Dendritic cell treated with granulocyte-macrophage colony-stimulating factor and Interleukin-4, amounts not matched to agents 40 ng/mL and 50 ng/mL, for 4 days (primary cell): ENCODE results near the gene TGFB1I1.

ENCODE experiments used
- H3K27ac Mint-ChIP-seq: one replicate; pipeline ENCODE4 v1.8.0; 2022; ENCODE audit warnings: mild to moderate bottlenecking, mixed read lengths
- H3K27me3 Mint-ChIP-seq: one replicate; pipeline ENCODE4 v1.8.0; 2022; ENCODE audit warnings: mild to moderate bottlenecking, mixed read lengths
- H3K36me3 Mint-ChIP-seq: one replicate; pipeline ENCODE4 v1.8.0; 2022; ENCODE audit warnings: low read depth, mixed read lengths
- H3K4me1 Mint-ChIP-seq: one replicate; pipeline ENCODE4 v1.8.0; 2022; ENCODE audit warnings: low read depth, mixed read lengths
- H3K4me3 Mint-ChIP-seq: one replicate; pipeline ENCODE4 v1.8.0; 2022; ENCODE audit warnings: mild to moderate bottlenecking, moderate library complexity, mixed read lengths
- H3K9me3 Mint-ChIP-seq: one replicate; pipeline ENCODE4 v1.8.0; 2022; ENCODE audit warnings: mixed read lengths
- intact Hi-C: fragments of 100-400 bp; cut with micrococcal nuclease; formaldehyde crosslinking; loops from one replicate; pipeline ENCODE4 v1.15.0; 2022

The TGFB1I1 gene

DNA sequence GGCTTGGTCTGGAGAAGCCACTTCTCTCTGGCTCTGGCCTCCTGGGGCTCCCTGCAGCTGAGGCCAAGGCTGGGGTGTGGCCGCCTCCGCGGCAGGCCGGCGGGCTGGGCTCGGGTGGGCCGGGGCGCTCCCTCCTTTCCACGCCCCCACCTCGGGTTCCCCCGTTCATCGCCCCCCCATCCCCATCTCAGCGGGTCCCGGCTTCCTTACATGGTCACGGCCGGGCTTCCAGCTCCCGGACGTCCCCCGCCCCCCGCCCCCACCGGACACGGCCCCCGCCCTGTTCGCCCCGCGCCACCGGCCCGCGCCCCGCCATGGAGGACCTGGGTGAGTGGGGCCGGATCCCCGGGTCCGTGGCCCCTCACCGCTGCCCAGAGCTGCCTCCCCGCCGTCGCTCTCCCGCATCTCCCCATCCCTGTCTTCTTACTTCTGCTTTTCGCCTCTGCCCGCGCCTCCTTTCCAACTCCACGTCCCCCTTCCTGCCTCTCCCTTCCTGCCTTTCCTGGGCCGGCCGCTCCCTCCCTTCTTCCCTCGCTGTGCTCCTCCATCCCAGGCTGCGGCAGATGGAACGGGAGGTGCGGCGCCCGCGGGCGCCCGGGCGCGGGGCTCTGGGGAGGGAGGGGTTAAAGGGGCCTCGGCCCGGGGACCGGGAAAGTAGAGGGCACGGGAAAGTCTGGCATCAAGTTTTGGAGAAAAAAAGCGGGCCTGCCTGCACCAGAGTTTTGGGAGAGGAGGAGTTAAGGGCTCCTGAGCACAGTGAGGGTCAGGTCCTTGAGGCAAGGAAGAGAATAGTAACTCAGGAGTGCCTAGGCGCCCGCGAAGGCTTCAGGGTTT lies at the start of gene TGFB1I1:
TGFB1I1 (plus strand) TSS at position 278 of the 834 bp plus-strand sequence; CDS start at position 315, 37 bp downstream.
- peaks cover 38% of the 10 kb centered on the region for H3K4me1 Mint-ChIP-seq
- intact Hi-C loops, result no loop called here
- H3K9me3 Mint-ChIP-seq, result no peaks in the 10 kb centered on the region
- peaks cover 48% of the 10 kb centered on the region for H3K27me3 Mint-ChIP-seq
- H3K4me3 Mint-ChIP-seq, result peak within 1 kb of the TSS; percentile 75
- H3K27ac Mint-ChIP-seq, result peak within 1 kb of the TSS; percentile 33
- H3K36me3 Mint-ChIP-seq, result peaks cover 2% of the 10 kb centered on the region

DNA sequence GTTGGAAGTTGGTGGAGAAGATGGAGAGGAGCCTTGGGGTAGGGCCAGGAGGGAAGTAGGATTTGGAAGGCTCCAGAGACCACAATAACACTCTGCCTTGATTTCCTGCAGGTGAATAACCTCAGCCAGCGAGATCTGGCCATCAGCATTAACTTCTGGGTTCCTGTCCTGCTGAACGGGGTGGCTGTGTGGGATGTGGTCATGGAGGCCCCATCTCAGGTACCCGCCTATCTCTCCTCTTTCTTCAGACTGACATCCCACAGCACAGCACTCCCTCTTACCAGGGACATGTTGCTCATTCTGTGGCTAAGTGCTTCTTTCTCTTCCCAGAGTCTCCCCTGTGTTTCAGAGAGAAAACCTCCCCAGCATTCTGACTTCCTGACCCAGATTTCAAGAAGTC lies 48.7 kb upstream of the TGFB1I1 start:
- H3K4me3 Mint-ChIP-seq, result no peak overlapping the region
- H3K4me1 Mint-ChIP-seq, result peaks cover 9% of the 10 kb centered on the region
- intact Hi-C loops, result no loop called here
- peaks cover 46% of the 10 kb centered on the region for H3K27me3 Mint-ChIP-seq
- H3K9me3 Mint-ChIP-seq, result no peaks in the 10 kb centered on the region
- no peak overlapping the region for H3K27ac Mint-ChIP-seq
- no peaks in the 10 kb centered on the region for H3K36me3 Mint-ChIP-seq

DNA sequence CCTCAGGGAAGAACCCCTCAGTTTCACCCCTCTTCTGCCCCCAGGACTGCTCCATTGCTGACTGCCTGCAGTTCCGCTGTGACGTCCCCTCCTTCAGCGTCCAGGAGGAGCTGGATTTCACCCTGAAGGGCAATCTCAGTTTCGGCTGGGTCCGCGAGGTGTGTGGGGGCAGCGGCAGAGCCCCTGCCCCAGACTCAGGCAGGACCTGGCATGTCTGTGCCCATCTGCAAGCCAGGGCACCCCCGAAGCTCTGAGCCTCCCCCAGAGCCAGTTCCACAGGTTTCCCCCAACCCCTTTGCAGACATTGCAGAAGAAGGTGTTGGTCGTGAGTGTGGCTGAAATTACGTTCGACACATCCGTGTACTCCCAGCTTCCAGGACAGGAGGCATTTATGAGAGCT lies 48.2 kb upstream of the TGFB1I1 start:
- Mint-ChIP-seq H3K4me3 (no peak overlapping the region), H3K27me3 (peaks cover 43% of the 10 kb centered on the region), H3K27ac (no peak overlapping the region), H3K36me3 (no peaks in the 10 kb centered on the region), H3K9me3 (no peaks in the 10 kb centered on the region), H3K4me1 (peaks cover 9% of the 10 kb centered on the region)
- intact Hi-C loops, result no loop called here

DNA sequence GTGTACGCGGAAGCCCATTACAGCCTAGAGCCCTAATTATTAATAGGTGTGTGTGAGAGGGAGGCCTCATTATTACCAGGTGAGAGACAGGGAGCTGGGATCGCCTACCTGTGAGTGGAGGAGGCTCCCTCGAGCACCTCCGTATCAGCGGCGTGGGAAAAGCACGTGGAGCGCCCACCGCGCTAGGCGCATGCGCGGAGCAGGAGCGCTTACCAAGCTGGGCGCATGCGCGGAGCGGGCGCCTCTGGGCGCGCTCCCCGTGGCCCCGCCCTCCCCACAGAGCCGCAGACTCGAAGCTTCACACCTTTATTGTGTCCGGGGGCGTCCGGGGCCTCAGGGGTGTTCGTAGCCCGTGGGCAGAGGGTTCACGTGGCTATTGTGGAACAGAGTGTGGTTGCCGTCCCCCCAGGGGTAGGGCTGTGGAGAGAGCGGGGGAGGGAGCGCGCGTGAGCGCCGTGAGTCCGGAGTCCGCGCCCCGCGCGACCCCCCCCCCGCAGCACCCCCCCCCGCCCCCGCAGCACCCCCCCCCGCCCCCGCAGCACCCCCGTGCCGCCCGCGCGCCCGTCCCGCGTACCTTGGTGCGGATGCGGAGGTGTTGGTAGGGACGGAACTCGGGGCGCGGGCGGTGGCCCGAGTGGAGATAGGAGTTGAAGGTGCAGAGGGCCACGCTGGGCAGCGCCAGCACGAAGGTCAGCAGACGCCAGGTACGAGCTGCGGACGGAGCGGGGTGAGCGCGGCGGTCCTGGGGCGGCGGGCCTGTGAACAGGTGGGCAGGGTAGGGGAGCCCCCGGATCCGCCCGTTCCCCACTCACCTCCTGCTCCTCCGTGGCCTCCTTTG lies 44.3 kb upstream of the TGFB1I1 start:
- intact Hi-C loops, result no loop called here
- peaks cover 37% of the 10 kb centered on the region for H3K27me3 Mint-ChIP-seq
- peaks cover 9% of the 10 kb centered on the region for H3K4me1 Mint-ChIP-seq
- no peak overlapping the region for H3K27ac Mint-ChIP-seq
- peak overlapping the region; percentile 69 for H3K4me3 Mint-ChIP-seq
- H3K9me3 Mint-ChIP-seq, result no peaks in the 10 kb centered on the region
- H3K36me3 Mint-ChIP-seq, result no peaks in the 10 kb centered on the region

- H3K4me1 Mint-ChIP-seq, result peaks cover 9% of the 10 kb centered on the region
- H3K27ac Mint-ChIP-seq, result no peak within 1 kb of the TSS
- H3K9me3 Mint-ChIP-seq, result no peaks in the 10 kb centered on the region
- peak within 1 kb of the TSS; percentile 69 for H3K4me3 Mint-ChIP-seq
- intact Hi-C loops, result no loop called here
- H3K27me3 Mint-ChIP-seq, result peaks cover 35% of the 10 kb centered on the region
- H3K36me3 Mint-ChIP-seq, result no peaks in the 10 kb centered on the region
These were observed 43.7 kb upstream of the TGFB1I1 start, which contains the start of gene COX6A2 for GRCh38 chr16:31428279-31428597. TSS of gene COX6A2 (minus strand) at chr16:31428360. CDS start at chr16:31428325, 35 bp downstream.

DNA sequence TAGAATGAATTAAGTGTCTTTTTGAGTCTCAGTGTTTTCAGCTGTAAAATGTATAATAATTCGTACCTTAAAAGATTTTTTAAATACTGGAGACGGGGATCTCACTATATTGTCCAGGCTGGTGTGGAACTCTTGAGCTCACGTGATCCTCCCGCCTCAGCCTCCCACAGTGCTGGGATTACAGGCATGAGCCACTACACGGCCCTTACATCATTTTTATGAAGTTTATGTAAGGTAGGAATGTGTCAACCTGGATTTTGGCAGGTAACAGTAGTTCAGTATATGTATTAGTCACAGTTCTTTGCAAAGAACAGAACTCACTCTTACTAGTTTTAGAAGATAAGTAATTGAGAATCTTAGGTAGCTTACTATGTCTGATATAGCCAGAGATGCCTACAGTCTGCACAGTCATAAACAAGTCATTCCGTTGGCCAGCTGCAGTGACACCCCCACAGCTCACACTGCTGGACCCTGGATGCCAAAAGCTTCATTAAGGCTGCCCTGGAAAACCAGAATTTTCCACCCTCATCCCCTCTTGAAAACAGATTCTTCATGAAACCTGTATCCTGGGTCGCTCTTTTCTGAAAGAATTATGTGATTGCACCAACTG lies 43.2 kb upstream of the TGFB1I1 start:
- Mint-ChIP-seq H3K4me1 (peaks cover 9% of the 10 kb centered on the region), H3K27ac (no peak overlapping the region), H3K36me3 (no peaks in the 10 kb centered on the region), H3K4me3 (no peak overlapping the region), H3K9me3 (no peaks in the 10 kb centered on the region), H3K27me3 (peaks cover 32% of the 10 kb centered on the region)
- intact Hi-C loops, result no loop called here

- no peaks in the 10 kb centered on the region for H3K9me3 Mint-ChIP-seq
- H3K4me1 Mint-ChIP-seq, result peaks cover 9% of the 10 kb centered on the region
- intact Hi-C loops, result no loop called here
- H3K36me3 Mint-ChIP-seq, result no peaks in the 10 kb centered on the region
- no peak overlapping the region for H3K27ac Mint-ChIP-seq
- no peak overlapping the region for H3K4me3 Mint-ChIP-seq
- peaks cover 26% of the 10 kb centered on the region for H3K27me3 Mint-ChIP-seq
These were observed 42.6 kb upstream of the TGFB1I1 start for GRCh38 chr16:31429314-31429713.

DNA sequence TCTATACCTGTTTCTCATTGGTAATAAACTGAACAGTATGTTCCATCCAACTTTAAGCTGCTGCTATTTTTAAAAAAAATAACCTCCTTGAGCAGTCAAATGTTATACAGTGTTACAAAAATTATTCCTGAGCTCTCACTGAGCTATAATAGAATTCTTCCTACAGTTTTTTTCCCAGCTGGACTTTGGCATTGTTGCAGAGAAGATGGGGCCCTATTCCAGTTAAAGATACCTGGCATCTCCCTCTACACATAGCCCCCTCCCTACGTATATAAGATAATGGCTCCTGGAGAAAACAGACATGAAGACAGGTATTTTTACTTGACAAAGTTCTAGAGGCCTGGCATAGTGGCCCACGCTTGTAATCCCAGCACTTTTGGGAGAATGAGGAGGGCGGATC lies 42.2 kb upstream of the TGFB1I1 start:
- Mint-ChIP-seq H3K27me3 (peaks cover 26% of the 10 kb centered on the region), H3K4me1 (peaks cover 9% of the 10 kb centered on the region), H3K36me3 (no peaks in the 10 kb centered on the region), H3K9me3 (no peaks in the 10 kb centered on the region), H3K4me3 (no peak overlapping the region), H3K27ac (no peak overlapping the region)
- intact Hi-C loops, result no loop called here

- Mint-ChIP-seq H3K27ac (no peak overlapping the region), H3K4me1 (peaks cover 9% of the 10 kb centered on the region)
These were observed 41.4 kb upstream of the TGFB1I1 start for GRCh38 chr16:31430380-31431052.

GRCh38 chr16:31435341-31436220 lies 36.4 kb upstream of the TGFB1I1 start:
- Mint-ChIP-seq H3K4me3 (no peak overlapping the region), H3K27ac (no peak overlapping the region), H3K27me3 (no peaks in the 10 kb centered on the region), H3K4me1 (no peaks in the 10 kb centered on the region), H3K9me3 (no peaks in the 10 kb centered on the region), H3K36me3 (no peaks in the 10 kb centered on the region)
- intact Hi-C loops, result no loop called here

More at GRCh38 chr16:31430380-31431052, 41.4 kb upstream of the TGFB1I1 start:
- no peak overlapping the region for H3K4me3 Mint-ChIP-seq
- H3K27me3 Mint-ChIP-seq, result peaks cover 19% of the 10 kb centered on the region
- H3K36me3 Mint-ChIP-seq, result no peaks in the 10 kb centered on the region
- intact Hi-C loops, result no loop called here
- H3K9me3 Mint-ChIP-seq, result no peaks in the 10 kb centered on the region

DNA sequence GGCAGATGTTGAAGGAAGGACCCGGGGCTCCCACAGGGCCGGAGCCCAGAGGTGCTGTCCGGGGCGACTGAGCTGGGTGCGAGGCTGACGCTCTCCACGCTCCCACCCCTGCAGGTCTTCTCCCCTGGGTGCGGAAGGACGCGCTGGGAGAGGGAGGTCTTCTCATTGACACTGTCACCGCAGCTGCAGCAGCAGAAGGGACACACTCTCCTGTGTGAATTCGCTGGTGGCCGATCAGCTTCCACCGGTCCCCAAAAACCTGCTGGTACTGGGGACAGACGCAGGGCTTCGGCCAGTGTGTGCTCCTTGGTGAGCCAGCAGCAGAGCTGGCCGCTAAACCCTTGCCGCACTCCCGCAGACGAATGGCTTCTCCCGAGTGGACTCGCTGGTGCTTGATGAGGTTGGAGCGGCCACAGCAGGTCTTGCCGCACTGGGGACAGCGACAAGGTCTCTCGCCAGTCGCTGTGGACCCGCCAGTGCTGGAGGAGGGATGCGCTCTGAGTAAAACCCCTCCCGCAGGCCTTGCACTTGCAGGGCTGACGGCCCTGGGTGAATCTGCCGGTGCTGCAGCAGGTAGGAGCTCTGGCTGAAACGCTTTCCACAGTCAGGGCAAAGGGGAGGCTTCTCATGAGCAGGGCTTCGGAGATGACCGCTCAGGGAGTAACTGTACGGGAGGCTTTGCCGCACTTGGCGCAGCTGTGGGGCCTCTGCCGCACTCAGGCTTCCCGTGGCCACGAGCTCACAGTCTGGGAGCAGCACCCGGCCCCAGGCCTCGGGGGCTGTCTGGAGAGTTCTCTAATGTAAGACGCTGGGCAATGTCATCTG lies 35.5 kb upstream of the TGFB1I1 start:
- H3K9me3 Mint-ChIP-seq, result no peaks in the 10 kb centered on the region
- H3K36me3 Mint-ChIP-seq, result no peaks in the 10 kb centered on the region
- no peaks in the 10 kb centered on the region for H3K27me3 Mint-ChIP-seq
- H3K27ac Mint-ChIP-seq, result no peak overlapping the region
- no peaks in the 10 kb centered on the region for H3K4me1 Mint-ChIP-seq
- H3K4me3 Mint-ChIP-seq, result no peak overlapping the region
- intact Hi-C loops, result no loop called here

DNA sequence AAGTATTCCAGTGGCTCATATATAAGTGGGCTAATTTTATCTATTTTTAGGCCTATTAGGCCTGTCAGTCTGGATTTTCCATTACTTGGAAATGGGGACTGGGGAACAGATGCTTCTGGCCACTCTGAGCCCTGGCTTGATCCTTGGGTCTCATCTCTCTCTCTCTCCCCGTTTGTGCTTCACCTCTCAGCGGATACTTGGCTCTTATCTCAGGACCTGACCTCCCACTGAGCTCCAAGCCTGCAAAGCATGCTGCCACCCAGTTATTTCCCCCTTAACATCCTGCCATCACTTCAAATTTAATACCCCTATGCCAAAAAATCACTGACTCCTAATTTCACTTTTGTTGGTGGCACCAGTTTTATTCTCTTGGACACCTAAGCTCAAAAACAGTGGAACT lies 33.5 kb upstream of the TGFB1I1 start:
- Mint-ChIP-seq H3K27me3 (peaks cover 5% of the 10 kb centered on the region), H3K4me3 (no peak overlapping the region), H3K27ac (no peak overlapping the region), H3K36me3 (no peaks in the 10 kb centered on the region), H3K4me1 (peaks cover 17% of the 10 kb centered on the region), H3K9me3 (no peaks in the 10 kb centered on the region)
- intact Hi-C loops, result no loop called here
